Measurements from ENCODE around the gene OPN1SW.

Gene OPN1SW

DNA sequence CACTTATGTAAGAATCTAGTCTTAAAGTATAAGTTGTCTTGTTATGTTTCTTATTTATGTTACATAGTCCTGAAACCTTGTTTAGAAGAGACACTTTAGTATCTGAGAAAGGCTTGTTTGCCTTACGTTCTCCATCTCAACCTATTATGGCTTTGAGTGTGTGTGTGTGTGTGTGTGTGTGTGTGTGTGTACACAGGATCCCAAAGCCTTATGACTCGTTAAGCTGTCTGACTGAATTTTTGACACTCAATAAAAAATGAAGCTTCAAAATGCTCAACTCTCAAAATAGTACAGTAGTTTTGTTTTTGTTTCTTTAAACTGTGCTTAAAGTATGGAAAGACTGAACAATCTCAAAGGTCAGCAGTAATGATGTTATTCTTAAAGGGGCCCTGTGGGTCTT lies 18.4 kb downstream of the OPN1SW start:
- DNase-seq (ENCODE audit: low spot score), result no peak

DNA sequence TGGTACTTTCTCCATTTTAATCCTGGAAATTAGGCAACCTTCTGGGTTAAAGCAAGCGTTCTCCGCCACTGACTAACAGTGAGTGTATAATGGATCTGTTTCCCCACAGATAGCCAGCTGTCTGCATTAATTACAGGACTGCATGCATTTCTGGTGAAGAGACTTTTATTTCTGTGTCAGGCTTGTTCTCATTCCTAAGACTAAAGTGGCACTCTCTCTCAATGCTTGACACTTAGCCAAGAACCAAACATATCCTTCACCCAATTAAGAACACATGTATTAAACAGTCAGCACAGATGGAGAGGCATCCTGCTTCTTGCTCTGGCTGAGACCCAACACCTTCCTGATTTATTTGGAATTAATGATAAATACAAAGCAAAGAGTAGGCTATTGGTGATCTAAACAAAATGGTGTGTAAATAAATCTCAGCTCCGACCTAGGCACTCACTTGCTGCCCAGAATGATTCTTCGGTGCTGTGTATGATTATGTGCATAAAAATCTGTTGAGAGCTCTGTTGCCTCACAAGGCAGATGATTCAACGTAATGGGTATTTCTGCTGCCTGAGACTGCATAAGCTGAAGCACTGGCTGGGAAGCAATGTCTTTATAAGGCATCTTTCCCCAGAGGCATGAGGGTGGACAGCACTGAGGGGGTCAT lies 19.6 kb downstream of the OPN1SW start:
- no peak for DNase-seq (ENCODE audit: low spot score)

DNA sequence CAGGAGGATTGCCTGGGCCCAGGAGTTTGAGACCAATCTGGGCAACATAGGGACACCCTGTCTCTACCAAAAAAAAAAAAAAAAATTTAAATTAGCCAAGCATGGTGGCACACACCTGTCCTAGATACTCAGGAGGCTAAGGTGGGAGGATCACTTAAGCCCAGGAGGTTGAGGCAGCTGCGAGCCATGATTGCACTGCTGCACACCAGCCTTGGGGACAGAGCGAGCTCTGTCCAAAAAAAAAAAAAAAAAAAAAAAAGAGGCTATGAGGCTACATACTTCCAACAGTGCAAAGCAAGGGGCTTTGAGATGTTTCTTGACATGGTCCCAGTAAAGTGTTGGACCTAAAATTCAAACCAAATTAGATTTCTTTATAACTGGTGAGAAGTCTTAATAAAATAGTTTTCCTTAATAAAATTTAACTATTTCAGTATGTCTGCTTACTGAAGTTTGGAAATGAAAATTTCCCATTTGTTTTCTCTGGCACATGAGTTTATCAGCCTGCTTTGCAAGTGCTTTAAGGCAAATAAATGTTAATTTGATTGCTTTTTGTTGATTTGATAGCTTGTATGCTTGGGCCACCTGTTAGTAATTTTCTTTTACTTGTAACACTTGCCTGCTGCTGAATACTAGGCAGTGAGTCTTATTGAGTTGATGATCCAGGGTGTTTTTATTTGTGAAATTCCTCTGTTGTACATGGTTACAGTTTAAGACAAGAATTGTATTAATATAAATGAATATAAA lies 20.3 kb downstream of the OPN1SW start:
- no peak for DNase-seq (ENCODE audit: low spot score)

- DNase-seq (ENCODE audit: low spot score), result no peak
Measured at GRCh38 chr7:128752251-128752650, 23.3 kb downstream of the OPN1SW start.

DNA sequence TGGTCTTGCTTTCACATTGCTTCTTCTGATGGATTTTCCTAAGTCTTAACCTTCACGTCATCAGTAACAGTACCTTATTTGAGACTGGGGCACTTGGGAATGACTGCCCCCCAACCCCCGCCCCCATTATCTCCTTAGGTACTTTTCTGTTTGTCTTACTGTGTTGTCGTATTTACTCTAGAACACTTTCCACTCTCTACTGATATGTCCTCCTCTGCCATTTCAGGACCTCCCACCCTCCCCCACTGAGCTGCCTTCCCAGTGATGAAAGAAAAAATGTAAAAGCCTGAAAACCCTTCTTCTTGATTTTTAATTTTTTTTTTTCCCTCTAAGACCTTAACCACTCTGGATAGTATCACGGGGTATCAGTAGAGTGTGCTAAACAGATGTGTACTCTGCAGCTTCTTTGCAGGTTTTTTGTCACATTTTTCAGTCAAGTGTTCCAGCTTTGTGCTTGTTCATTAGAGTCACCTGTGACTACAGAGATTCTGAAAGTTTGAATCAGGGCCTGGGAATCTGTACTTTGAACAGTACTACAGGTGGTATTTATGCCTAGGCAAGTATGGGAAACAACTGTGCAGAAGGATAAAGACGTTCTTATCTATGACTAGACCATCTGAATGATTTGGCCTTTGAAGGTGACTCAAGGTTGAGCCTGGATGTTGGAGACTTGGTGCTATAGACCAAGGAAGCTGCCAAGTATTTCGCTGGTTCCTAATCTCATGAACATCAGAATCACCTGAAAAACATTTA lies 28.1 kb downstream of the OPN1SW start:
- no peak for DNase-seq (ENCODE audit: low spot score)

- no peak for DNase-seq (ENCODE audit: low spot score)
Measured at GRCh38 chr7:128745706-128746105, 29.9 kb downstream of the OPN1SW start.

DNA sequence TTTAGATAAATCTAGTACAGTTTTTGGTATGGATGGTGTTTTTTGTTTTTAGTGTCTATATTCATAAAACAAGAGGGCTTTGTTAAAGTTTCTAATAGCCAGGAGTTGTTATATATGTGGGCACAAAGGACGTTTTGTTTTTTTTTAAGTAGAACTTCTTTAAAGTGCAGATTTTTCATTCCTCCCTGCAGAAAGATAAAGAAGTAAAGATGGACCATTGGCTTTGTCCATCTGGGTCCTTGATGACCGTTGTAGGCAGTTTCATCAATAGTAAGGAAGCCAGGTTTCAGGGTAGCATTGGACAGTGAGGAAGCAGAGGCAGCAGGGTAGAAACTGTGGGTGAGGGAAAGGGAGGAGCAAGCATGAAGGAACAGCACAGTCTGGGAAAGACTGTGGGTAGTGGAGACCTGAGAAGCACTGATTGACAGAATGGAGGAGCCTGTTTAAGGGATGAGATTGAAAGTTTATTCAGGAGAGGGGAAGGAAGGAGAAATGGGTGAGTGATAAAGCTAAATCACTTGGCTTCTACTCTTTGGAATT lies 31.2 kb downstream of the OPN1SW start:
- DNase-seq (ENCODE audit: low spot score), result no peak

DNA sequence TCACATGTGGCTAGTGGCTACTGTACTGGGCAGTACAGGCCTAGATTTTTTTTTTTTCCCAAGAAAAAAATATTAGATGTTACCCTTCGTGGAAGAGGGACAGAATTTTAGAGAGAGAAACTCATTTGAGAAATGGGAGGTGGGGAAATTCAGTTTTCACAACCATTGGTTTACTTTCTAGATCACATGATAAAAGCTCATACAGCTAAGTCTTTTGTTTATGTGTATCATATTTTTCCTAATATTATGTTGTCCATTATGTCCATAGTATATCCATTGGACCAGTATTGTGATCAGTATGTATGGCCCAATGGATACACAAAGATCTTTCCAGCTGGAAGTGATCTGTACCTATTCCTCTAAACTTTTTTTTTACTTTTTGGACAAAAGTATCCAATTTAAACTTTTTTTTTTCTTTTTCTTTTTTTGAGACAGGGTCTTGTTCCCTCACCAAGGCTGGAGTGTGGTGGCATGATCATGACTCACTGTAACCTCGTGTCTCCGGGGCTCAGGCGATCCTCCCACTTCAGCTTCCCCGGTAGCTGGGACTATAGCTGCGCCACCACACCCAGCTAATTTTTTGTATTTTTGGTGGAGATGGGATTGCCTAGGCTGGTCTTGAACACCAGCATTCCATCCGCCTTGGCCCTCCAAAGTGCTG lies 32.4 kb downstream of the OPN1SW start:
- DNase-seq (ENCODE audit: low spot score), result no peak

DNA sequence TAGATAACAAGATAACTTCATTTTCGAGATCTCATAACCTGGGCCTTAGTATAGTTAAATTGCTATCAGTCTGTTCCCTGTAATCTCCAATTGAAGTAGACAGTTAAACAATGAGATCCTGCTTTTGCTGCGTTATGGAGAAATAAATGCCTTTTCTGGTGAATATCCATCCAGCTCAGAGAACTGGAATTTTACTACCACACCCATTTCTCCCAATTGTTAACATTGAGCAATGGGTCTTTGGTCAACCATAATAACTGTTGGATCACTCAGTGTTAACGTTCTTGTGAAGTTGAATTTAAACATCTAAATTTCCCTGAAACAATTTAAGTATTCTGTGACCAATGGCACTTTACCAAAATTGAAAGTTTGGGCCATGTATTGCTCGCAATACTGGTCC lies 33.4 kb downstream of the OPN1SW start:
- DNase-seq (ENCODE audit: low spot score), result no peak

DNA sequence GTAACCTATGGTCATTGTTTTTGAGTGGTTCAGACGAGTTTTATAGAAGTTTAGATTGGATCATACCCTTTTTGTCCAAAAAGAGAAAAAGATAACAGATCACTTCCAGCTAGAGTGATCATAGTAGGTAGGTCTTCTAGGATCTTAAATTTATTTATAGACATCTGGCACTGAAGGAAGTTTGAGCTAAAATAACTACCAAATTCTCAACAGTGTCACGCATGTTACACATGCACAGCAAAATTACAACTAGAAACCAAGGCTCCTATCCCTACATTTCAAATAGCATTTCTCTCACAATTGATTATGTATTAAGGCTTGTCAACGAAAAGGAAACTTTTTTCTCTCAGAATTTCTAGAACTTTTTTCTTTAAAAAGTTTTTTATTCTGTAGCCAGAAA lies 34.1 kb downstream of the OPN1SW start:
- no peak for DNase-seq (ENCODE audit: low spot score)

DNA sequence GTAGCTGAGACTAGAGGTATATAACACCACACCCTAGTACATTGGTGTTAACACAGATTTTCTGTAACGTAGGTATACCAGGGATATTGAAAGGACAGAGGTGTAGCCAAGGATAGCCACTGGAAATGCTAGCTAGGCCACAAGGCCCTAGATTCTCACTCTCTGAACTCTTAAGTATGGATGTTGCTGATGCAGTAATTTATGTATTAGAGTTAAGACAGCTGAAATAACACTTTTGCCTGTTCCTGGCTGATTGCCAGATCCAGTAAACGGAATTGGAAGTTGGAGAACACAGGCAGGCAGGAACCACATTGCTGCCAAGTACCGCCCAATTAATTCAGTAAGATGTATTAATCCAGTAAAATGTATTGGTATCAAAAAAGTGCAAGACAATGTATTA lies 34.6 kb downstream of the OPN1SW start:
- no peak for DNase-seq (ENCODE audit: low spot score)

- no peak for DNase-seq (ENCODE audit: low spot score)
Measured at GRCh38 chr7:128739990-128740682, 35.5 kb downstream of the OPN1SW start.

- DNase-seq (ENCODE audit: low spot score), result peak; percentile 97
Measured at GRCh38 chr7:128739048-128739962, 36.3 kb downstream of the OPN1SW start, which contains the start of gene CALU. Gene CALU, plus strand, starts transcription at chr7:128739359. Its CDS starts 9,225 bp downstream, at chr7:128748584.

DNA sequence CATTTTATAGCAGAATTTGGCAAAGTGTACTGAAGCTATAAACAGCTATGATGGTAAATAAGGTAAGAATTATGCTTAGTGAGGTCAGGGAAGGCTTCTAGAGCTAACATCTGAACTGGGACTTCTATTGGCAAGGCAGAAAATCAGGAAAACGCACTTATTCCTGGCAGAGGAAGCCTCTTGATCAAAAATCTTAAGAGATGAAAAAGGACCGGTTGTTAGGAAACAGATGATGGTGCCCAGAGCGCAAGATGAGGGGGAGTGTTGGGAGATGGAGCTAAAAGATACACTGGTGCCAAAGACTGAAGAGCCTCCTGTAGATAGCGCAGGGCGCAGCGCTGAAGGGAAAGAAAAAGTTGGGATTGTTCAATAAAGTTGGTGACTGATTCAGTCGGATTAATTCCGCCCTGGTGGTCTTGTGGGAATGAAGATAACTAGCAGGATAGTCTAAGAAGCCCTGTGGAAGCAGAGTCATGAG lies 37.0 kb downstream of the OPN1SW start:
- no peak for DNase-seq (ENCODE audit: low spot score)

- no peak for DNase-seq (ENCODE audit: low spot score)
Measured at GRCh38 chr7:128737867-128738385, 37.7 kb downstream of the OPN1SW start.

GRCh38 chr7:128737441-128737840 lies 38.2 kb downstream of the OPN1SW start:
- no peak for DNase-seq (ENCODE audit: low spot score)

DNA sequence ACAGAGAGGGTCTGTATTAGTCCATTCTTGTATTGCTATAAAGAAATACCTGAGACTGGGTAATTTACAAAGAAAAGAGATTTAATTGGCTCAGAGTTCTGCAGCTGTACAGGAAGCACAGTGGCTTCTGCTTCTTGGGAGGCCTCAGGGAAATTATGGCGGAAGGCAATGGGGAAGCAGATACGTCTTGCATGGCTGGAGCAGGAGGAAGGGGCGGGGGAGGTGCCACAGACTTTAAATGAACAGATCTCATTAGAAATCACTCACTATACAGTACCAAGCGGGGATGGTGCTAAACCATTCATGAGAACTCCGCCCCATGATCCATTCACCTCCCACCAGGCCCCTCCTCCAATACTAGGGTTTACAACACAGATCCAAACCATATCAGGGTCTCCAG lies 40.2 kb downstream of the OPN1SW start:
- DNase-seq (ENCODE audit: low spot score), result no peak

- DNase-seq (ENCODE audit: low spot score), result no peak
Measured at GRCh38 chr7:128734890-128735289, 40.7 kb downstream of the OPN1SW start.

GRCh38 chr7:128733278-128733645 lies 42.3 kb downstream of the OPN1SW start:
- no peak for DNase-seq (ENCODE audit: low spot score)
